ENCODE results near the gene PPCS. TPM values are rescaled to one million over a fixed set of nuclear protein-coding genes. Genes with fewer than 3 reads are reported as not detected.

Gene PPCS
- polyA plus RNA-seq, 1 donor from 2014 or later: 85.1 TPM

DNA sequence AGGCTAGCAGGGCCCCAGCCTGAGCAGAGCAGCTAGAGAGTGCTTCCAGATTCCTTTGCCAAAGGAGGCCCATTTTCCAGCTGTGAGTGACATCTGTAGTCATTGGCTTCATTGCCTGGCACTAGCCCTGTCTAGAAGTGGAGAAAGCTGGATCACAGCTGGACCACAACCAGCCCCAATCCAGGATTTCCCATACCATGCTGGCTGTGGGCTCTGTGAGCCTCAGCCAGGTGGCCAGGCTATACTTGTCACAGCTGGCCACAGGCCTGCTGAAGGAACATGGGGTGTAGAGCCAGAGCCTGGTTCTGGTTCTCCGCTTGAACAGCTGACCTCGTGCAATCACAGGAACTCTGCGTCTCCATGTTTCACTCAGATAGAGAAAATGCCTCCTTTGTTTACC is 39.2 kb upstream of the PPCS start:
- Histone ChIP-seq H3K79me2 (replicated peaks; ENCODE audit: insufficient read depth, low read length) (no peaks in the 10 kb centered on the region), H3K4me2 (ENCODE audit: low read length) (no peak overlapping the region), H3K4me3 (ENCODE audit: low read length) (no peak overlapping the region), H3F3A (ENCODE audit: insufficient read depth, low read length, poor library complexity, severe bottlenecking) (peaks cover 18% of the 10 kb centered on the region), H2AFZ (ENCODE audit: low read depth, low read length) (no peak overlapping the region), H3K27me3 (ENCODE audit: insufficient read depth, low read depth, low read length) (no peaks in the 10 kb centered on the region), H3K9ac (ENCODE audit: low read length) (no peak overlapping the region), H3K9me2 (ENCODE audit: insufficient read depth, low read length) (no peaks in the 10 kb centered on the region), H3K9me3 (ENCODE audit: low read length) (no peaks in the 10 kb centered on the region), H3K36me3 (ENCODE audit: insufficient read depth, low read length) (peaks cover 12% of the 10 kb centered on the region), H4K20me1 (ENCODE audit: insufficient read depth) (no peaks in the 10 kb centered on the region), H3K27ac (ENCODE audit: low read length) (peak overlapping the region; percentile 95)
- TF ChIP-seq EP300 (conservative IDR thresholded peaks at IDR 0.05; ENCODE audit: poor library complexity, severe bottlenecking) (no peak), REST (IDR thresholded peaks at IDR 0.05; ENCODE audit: borderline replicate concordance) (no peak), TAF1 (IDR thresholded peaks at IDR 0.05; ENCODE audit: low read depth) (no peak), RAD21 (conservative IDR thresholded peaks at IDR 0.05) (no peak), POLR2AphosphoS5 (IDR thresholded peaks at IDR 0.05) (no peak), MXI1 (conservative IDR thresholded peaks at IDR 0.05; ENCODE audit: poor library complexity, severe bottlenecking) (no peak), EZH2 (IDR thresholded peaks at IDR 0.05; ENCODE audit: borderline replicate concordance, insufficient read depth, low read length, poor library complexity, severe bottlenecking) (no peak), SMC3 (conservative IDR thresholded peaks at IDR 0.05; ENCODE audit: poor library complexity) (no peak)
- TF ChIP-seq, protein P1, sequence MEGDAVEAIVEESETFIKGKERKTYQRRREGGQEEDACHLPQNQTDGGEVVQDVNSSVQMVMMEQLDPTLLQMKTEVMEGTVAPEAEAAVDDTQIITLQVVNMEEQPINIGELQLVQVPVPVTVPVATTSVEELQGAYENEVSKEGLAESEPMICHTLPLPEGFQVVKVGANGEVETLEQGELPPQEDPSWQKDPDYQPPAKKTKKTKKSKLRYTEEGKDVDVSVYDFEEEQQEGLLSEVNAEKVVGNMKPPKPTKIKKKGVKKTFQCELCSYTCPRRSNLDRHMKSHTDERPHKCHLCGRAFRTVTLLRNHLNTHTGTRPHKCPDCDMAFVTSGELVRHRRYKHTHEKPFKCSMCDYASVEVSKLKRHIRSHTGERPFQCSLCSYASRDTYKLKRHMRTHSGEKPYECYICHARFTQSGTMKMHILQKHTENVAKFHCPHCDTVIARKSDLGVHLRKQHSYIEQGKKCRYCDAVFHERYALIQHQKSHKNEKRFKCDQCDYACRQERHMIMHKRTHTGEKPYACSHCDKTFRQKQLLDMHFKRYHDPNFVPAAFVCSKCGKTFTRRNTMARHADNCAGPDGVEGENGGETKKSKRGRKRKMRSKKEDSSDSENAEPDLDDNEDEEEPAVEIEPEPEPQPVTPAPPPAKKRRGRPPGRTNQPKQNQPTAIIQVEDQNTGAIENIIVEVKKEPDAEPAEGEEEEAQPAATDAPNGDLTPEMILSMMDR (IDR thresholded peaks at IDR 0.05; ENCODE audit: poor library complexity, severe bottlenecking): no peak

GRCh38 chr1:42418516-42418915 is 37.8 kb upstream of the PPCS start:
- H4K20me1 ChIP-seq (ENCODE audit: insufficient read depth): no peaks in the 10 kb centered on the region
- no peak overlapping the region for H3K4me2 ChIP-seq (ENCODE audit: low read length)
- H3K4me3 ChIP-seq (ENCODE audit: low read length): peak overlapping the region; percentile 38
- TF ChIP-seq POLR2AphosphoS5 (IDR thresholded peaks at IDR 0.05) (no peak), TAF1 (IDR thresholded peaks at IDR 0.05; ENCODE audit: low read depth) (no peak), SMC3 (conservative IDR thresholded peaks at IDR 0.05; ENCODE audit: poor library complexity) (no peak), REST (IDR thresholded peaks at IDR 0.05; ENCODE audit: borderline replicate concordance) (peak; percentile 5)
- no peaks in the 10 kb centered on the region for H3K27me3 ChIP-seq (ENCODE audit: insufficient read depth, low read depth, low read length)
- no peaks in the 10 kb centered on the region for H3K9me2 ChIP-seq (ENCODE audit: insufficient read depth, low read length)
- H3K79me2 ChIP-seq (replicated peaks; ENCODE audit: insufficient read depth, low read length): no peaks in the 10 kb centered on the region
- H3F3A ChIP-seq (ENCODE audit: insufficient read depth, low read length, poor library complexity, severe bottlenecking): peaks cover 21% of the 10 kb centered on the region
- H3K9ac ChIP-seq (ENCODE audit: low read length): peak overlapping the region; percentile 59
- H2AFZ ChIP-seq (ENCODE audit: low read depth, low read length): no peak overlapping the region
- no peaks in the 10 kb centered on the region for H3K9me3 ChIP-seq (ENCODE audit: low read length)
- peaks cover 12% of the 10 kb centered on the region for H3K36me3 ChIP-seq (ENCODE audit: insufficient read depth, low read length)
- H3K27ac ChIP-seq (ENCODE audit: low read length): peak overlapping the region; percentile 95
